HG02763 (cell line): ENCODE data around the gene LRRFIP1.
"Not testable (repeated sequence)": the region's sequence is repeated elsewhere in the genome, so short reads cannot be mapped to it uniquely, and the experiment has no call there.

ENCODE experiments used
- ATAC-seq: cut with Tn5 transposase; IDR thresholded peaks from one replicate; pipeline ENCODE4 v1.9.1; 2021; ENCODE audit warnings: mild to moderate bottlenecking, moderate library complexity; ENCODE audit not compliant: unreplicated experiment

LRRFIP1 gene

GRCh38 chr2:237596520-237597195 is 30.7 kb upstream of the LRRFIP1 start:
- ATAC-seq, result no peak

GRCh38 chr2:237597196-237598145 is 29.9 kb upstream of the LRRFIP1 start:
- no peak for ATAC-seq

- ATAC-seq, result no peak
Measured at GRCh38 chr2:237598468-237599208, 28.7 kb upstream of the LRRFIP1 start.

GRCh38 chr2:237599465-237600110 is 27.8 kb upstream of the LRRFIP1 start:
- no peak for ATAC-seq

- ATAC-seq, result no peak
Measured at GRCh38 chr2:237600205-237600846, 27.1 kb upstream of the LRRFIP1 start.

GRCh38 chr2:237601453-237602116 is 25.8 kb upstream of the LRRFIP1 start:
- ATAC-seq, result no peak

- ATAC-seq, result no peak
Measured at GRCh38 chr2:237602409-237602808, 25.0 kb upstream of the LRRFIP1 start.

DNA sequence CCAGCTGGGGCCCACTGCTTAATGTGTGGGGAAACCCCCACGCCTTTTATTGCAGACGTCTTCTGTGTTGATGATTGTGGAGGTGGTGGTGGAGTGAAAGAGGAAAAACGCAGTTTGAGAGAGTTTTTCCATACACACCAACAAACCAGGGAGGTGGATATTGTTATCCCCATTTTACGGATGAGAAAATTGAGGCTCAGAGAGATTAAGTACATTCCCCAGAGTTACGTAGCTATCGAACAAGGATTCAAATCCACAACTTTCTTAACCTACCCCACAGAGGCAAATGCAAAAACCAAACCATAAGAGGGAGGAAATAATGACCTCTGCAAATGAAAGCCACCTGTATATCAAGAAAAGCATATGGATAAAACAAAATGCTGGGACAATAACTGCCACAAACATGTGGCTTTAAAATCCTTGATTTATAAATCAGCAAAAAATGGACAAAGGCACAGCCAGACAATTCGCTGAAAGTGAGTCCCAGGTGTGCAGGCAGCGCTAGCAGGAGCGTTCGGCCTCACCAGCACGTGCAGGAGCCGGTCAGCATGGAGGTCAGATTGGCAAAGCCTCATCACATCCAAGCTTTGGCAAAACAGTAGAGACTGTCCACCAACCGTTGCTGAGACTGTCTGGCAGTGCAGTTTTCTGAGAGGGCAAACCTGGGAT is 24.2 kb upstream of the LRRFIP1 start:
- ATAC-seq, result no peak

DNA sequence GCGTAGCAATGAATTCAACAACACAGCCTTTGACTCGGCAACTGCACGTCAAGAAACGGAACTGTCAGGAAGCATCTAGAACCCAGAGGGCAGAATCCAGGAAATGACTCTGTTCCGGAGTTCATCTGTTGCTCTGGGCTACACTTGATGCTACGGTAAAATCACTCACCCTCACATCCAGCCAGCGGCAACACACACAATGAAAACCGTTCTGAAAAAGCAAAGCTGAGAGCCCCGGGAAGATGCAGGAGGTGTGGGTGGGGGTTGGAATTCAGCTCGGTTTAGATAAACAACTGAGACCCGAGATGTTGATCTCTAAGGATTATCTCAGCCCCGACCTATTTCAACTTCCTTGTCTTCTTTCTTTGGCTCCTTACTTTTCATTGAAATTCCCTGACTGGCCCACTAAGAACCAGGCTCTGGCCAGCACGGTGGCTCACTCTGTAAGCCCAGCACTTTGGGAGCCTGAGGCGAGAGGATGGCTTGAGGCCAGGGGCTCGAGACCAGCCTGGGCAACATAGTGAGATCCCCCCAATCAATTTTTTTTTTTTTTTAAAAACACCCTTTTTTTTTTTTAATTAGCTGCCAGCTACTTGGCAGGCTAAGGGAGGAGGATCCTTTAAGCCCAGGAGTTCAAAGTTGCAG is 23.5 kb upstream of the LRRFIP1 start:
- no peak for ATAC-seq

- ATAC-seq, result no peak
Measured at GRCh38 chr2:237604391-237604790, 23.0 kb upstream of the LRRFIP1 start.

- ATAC-seq, result no peak
Measured at GRCh38 chr2:237604960-237605359, 22.4 kb upstream of the LRRFIP1 start.

DNA sequence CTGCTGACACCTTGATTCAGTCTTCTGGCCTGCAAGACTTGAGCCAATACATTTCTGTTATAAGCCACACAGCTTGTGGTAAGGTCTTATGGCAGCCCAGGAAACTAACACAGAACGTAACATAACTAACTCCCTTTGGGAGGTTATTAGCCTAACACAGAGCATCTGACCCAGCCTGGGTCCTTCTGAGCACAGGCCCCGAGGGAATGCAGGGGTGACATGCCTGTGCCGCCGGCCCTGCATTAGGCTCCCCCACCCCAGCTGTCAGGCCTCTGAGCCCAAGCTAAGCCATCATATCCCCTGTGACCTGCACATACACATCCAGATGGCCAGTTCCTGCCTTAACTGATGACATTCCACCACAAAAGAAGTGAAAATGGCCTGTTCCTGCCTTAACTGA is 20.9 kb upstream of the LRRFIP1 start:
- ATAC-seq, result not testable (repeated sequence)

DNA sequence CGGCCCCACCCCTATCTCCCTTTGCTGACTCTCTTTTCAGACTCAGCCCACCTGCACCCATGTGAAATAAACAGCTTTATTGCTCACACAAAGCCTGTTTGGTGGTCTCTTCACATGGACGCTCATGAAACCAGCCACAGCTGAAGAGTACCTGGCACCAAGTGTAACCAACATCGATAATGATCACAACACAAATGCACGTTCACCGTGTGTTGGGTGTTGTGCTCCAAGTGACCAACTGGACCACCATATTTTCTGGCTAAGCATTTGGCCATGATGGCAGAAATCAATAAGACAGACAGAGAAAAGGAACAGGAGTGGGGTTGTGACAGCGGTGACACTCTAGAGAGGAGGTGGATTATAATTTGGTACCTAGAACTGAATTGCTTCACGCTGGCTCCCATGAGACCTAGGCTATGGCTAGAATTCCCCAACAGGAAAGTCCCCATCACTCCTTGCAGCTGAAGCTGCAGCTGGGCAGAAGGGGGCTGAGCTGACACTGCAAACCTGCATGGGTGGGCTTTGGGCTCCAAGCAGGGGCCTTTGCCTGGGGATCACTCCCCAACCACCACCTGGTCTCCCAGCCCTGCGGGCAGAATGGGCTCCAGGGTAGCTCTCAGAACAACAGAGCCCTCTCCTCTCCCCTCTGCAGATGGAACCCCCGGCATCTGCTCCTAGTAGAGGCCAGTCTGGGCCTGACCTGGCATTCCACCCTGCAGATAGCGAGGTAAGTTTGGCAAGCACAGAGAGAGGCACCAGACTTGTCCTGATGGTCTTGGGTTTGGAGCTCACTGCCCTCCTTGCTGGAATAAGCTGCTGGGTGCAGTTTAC is 14.6 kb upstream of the LRRFIP1 start:
- ATAC-seq, result no peak

GRCh38 chr2:237613679-237614078 is 13.7 kb upstream of the LRRFIP1 start:
- no peak for ATAC-seq

- ATAC-seq, result no peak
Measured at GRCh38 chr2:237614151-237614720, 13.2 kb upstream of the LRRFIP1 start.

GRCh38 chr2:237615631-237616249 is 11.6 kb upstream of the LRRFIP1 start:
- ATAC-seq, result no peak

DNA sequence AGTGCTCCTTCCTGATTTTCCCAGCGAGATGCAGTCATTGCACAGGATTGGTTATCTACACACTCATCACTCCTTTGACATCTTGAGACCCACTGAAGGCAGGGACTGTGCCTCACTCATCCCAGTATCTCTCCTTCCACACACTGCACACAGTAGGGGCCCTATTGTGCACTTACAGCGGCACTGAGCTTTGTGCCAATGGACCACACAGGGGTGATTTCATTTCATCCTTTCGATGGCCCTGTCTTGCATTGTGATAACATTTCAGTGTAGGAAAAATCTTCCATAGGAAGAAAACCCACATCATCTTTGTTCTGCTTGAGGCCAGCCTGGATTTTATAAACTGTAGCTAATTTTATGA is 11.0 kb upstream of the LRRFIP1 start:
- no peak for ATAC-seq
